ENCODE data around the gene NAALADL1.

Gene NAALADL1

GRCh38 chr11:65058419-65059054 lies at the start of gene NAALADL1:
Gene NAALADL1, minus strand, starts transcription at chr11:65058553. Its CDS starts 32 bp downstream, at chr11:65058521.
- DNase-seq, result no peak

GRCh38 chr11:65107751-65108468 lies 49.6 kb upstream of the NAALADL1 start:
- no peak for DNase-seq

GRCh38 chr11:65107078-65107477 lies 48.7 kb upstream of the NAALADL1 start:
- no peak for DNase-seq

- no peak for DNase-seq
Measured at GRCh38 chr11:65104628-65105027, 46.3 kb upstream of the NAALADL1 start.

GRCh38 chr11:65103476-65103875 lies 45.1 kb upstream of the NAALADL1 start:
- DNase-seq, result no peak

- DNase-seq, result no peak
Measured at GRCh38 chr11:65102142-65103095, 44.1 kb upstream of the NAALADL1 start.

GRCh38 chr11:65100674-65101350 lies 42.5 kb upstream of the NAALADL1 start:
- DNase-seq, result no peak

- no peak for DNase-seq
Measured at GRCh38 chr11:65096926-65097325, 38.6 kb upstream of the NAALADL1 start.

GRCh38 chr11:65095974-65096806 lies 37.8 kb upstream of the NAALADL1 start, which contains the start of gene VPS51:
Gene VPS51, plus strand, starts transcription at chr11:65096214. Its CDS starts 37 bp downstream, at chr11:65096251.
- peak; percentile 86 for DNase-seq

- DNase-seq, result no peak
Measured at GRCh38 chr11:65095427-65095826, 37.1 kb upstream of the NAALADL1 start.

- DNase-seq, result no peak
Measured at GRCh38 chr11:65090628-65091027, 32.3 kb upstream of the NAALADL1 start.

- DNase-seq, result no peak
Measured at GRCh38 chr11:65089621-65090020, 31.3 kb upstream of the NAALADL1 start.

GRCh38 chr11:65087827-65088226 lies 29.5 kb upstream of the NAALADL1 start:
- no peak for DNase-seq

GRCh38 chr11:65087216-65087615 lies 28.9 kb upstream of the NAALADL1 start:
- DNase-seq, result no peak

- no peak for DNase-seq
Measured at GRCh38 chr11:65086809-65087208, 28.5 kb upstream of the NAALADL1 start.

- no peak for DNase-seq
Measured at GRCh38 chr11:65085446-65085845, 27.1 kb upstream of the NAALADL1 start.

- no peak for DNase-seq
Measured at GRCh38 chr11:65084598-65085375, 26.4 kb upstream of the NAALADL1 start.

GRCh38 chr11:65083834-65084597 lies 25.7 kb upstream of the NAALADL1 start, which contains the start of the genes CDCA5 and ZFPL1:
Gene CDCA5, minus strand, starts transcription at chr11:65084040. Its CDS starts 62 bp downstream, at chr11:65083978.
Gene ZFPL1, plus strand, starts transcription at chr11:65084222. Its CDS starts 477 bp downstream, at chr11:65084699.
- DNase-seq, result peak; percentile 97

- DNase-seq, result no peak
Measured at GRCh38 chr11:65083134-65083833, 24.9 kb upstream of the NAALADL1 start.
